SK-N-SH (cell line): ENCODE data around the gene CHST9.

Experiments used
- CTCF ChIP-seq: fragments of 200-600 bp; sonication (generic); IDR thresholded peaks from 2 replicates; pipeline ENCODE4 v1.6.1; 2017; ENCODE audit warnings: antibody characterized with exemption, mild to moderate bottlenecking, moderate library complexity
- FOXJ3 ChIP-seq: sonication (generic); formaldehyde crosslinking; IDR thresholded peaks from 2 replicates; pipeline ENCODE4 v1.5.1; 2020; ENCODE audit warnings: mild to moderate bottlenecking, missing genetic modification reagents
- GABPA ChIP-seq: IDR thresholded peaks from 2 replicates; pipeline ENCODE4 v1.4.0; 2012; ENCODE audit warnings: low read depth, mild to moderate bottlenecking
- MXI1 ChIP-seq: IDR thresholded peaks from 2 replicates; pipeline ENCODE4 v1.6.1; 2012; ENCODE audit warnings: mild to moderate bottlenecking, low read depth, low read length, improper control_type of control experiment
- POLR2AphosphoS5 ChIP-seq: IDR thresholded peaks from 2 replicates; pipeline ENCODE4 v1.6.1; 2012; ENCODE audit warnings: low read depth, low read length
- RCOR1 ChIP-seq: fragments of 150-350 bp; IDR thresholded peaks from 2 replicates; pipeline ENCODE4 v1.6.1; 2017; ENCODE audit warnings: antibody characterized with exemption, low read length
- RFX5 ChIP-seq: IDR thresholded peaks from 2 replicates; pipeline ENCODE4 v1.6.1; 2012; ENCODE audit warnings: mild to moderate bottlenecking, improper control_type of control experiment, low read length
- TCF12 ChIP-seq: IDR thresholded peaks from 2 replicates; pipeline ENCODE4 v1.4.0; 2012

- no peak for TF ChIP-seq FOXJ3
- no peak for TF ChIP-seq MXI1
- no peak for TF ChIP-seq CTCF
- TF ChIP-seq GABPA, result no peak
- TF ChIP-seq RFX5, result no peak
- TF ChIP-seq POLR2AphosphoS5, result no peak
- TF ChIP-seq RCOR1, result no peak
- TF ChIP-seq TCF12, result no peak
Measured at GRCh38 chr18:27185025-27185763, at the start of gene CHST9.
